Measurements from ENCODE around the gene HOXA6.

HOXA6 gene

GRCh38 chr7:27172823-27173510 is 25.4 kb upstream of the HOXA6 start:
- no peak for DNase-seq

GRCh38 chr7:27172315-27172774 is 24.8 kb upstream of the HOXA6 start:
- DNase-seq, result no peak

GRCh38 chr7:27171637-27172314 is 24.2 kb upstream of the HOXA6 start:
- DNase-seq, result no peak

- no peak for DNase-seq
These were observed 23.7 kb upstream of the HOXA6 start for GRCh38 chr7:27171325-27171636.

GRCh38 chr7:27170426-27171324 is 23.1 kb upstream of the HOXA6 start:
- DNase-seq, result no peak

- no peak for DNase-seq
These were observed 22.3 kb upstream of the HOXA6 start for GRCh38 chr7:27169658-27170425.

- DNase-seq, result no peak
These were observed 20.8 kb upstream of the HOXA6 start for GRCh38 chr7:27168265-27168947.

- no peak for DNase-seq
These were observed 20.3 kb upstream of the HOXA6 start for GRCh38 chr7:27167916-27168264.

GRCh38 chr7:27166531-27167505 is 19.2 kb upstream of the HOXA6 start:
- no peak for DNase-seq

- no peak for DNase-seq
These were observed 18.5 kb upstream of the HOXA6 start for GRCh38 chr7:27165996-27166530.

GRCh38 chr7:27165089-27165995 is 17.8 kb upstream of the HOXA6 start, which contains the start of gene HOXA9:
Gene HOXA9, minus strand, starts transcription at chr7:27165537. Its CDS starts 80 bp downstream, at chr7:27165457.
- no peak for DNase-seq

- DNase-seq, result no peak
These were observed 17.0 kb upstream of the HOXA6 start for GRCh38 chr7:27164367-27165088.

- no peak for DNase-seq
These were observed 16.4 kb upstream of the HOXA6 start for GRCh38 chr7:27164045-27164366.

GRCh38 chr7:27163288-27164044 is 15.9 kb upstream of the HOXA6 start:
- DNase-seq, result no peak

GRCh38 chr7:27162561-27163287 is 15.2 kb upstream of the HOXA6 start:
- DNase-seq, result no peak

GRCh38 chr7:27161721-27162560 is 14.4 kb upstream of the HOXA6 start:
- no peak for DNase-seq

All from central memory CD4-positive, alpha-beta T cell (primary cell).